SK-N-SH treated with all-trans-retinoic acid at 6 μM for 48 hours (cell line): Measurements from ENCODE around the gene CAST.

Experiments
- ATAC-seq: fragments of 200-7000 bp; cut with Tn5 transposase; 3 replicates; pipeline ENCODE4 v1.9.1; 2020; ENCODE audit warnings: mild to moderate bottlenecking, moderate library complexity
- ARNTL ChIP-seq: fragments of 450-650 bp; formaldehyde crosslinking; IDR thresholded peaks from 2 replicates; pipeline ENCODE4 v1.5.0; 2020; ENCODE audit warnings: low read depth, mild to moderate bottlenecking, moderate library complexity, borderline replicate concordance
- BACH2 ChIP-seq: fragments of 250-450 bp; sonication (Bioruptor Pico); IDR thresholded peaks from 2 replicates; pipeline ENCODE4 v1.9.0; 2021; ENCODE audit warnings: mild to moderate bottlenecking, borderline replicate concordance
- CSDC2 ChIP-seq: fragments of 250-450 bp; sonication (Bioruptor Pico); IDR thresholded peaks from 2 replicates; pipeline ENCODE4 v1.5.0; 2020; ENCODE audit warnings: mild to moderate bottlenecking, moderate library complexity
- ESRRG ChIP-seq: fragments of 250-450 bp; sonication (Bioruptor Pico); IDR thresholded peaks from 2 replicates; pipeline ENCODE4 v1.6.1; 2021; ENCODE audit warnings: mild to moderate bottlenecking
- GLIS3 ChIP-seq: fragments of 250-450 bp; sonication (Bioruptor Pico); IDR thresholded peaks from 2 replicates; pipeline ENCODE4 v1.5.0; 2020; ENCODE audit warnings: mild to moderate bottlenecking, moderate library complexity
- ISL1 ChIP-seq: fragments of 250-450 bp; sonication (Bioruptor Pico); IDR thresholded peaks from 2 replicates; pipeline ENCODE4 v2.1.2; 2022; ENCODE audit warnings: mild to moderate bottlenecking, moderate library complexity
- OSR1 ChIP-seq: fragments of 250-450 bp; sonication (Bioruptor Pico); IDR thresholded peaks from 2 replicates; pipeline ENCODE4 v1.8.0; 2022; ENCODE audit warnings: moderate library complexity, mild to moderate bottlenecking, inconsistent platforms
- PPARA ChIP-seq: fragments of 250-450 bp; sonication (Bioruptor Pico); IDR thresholded peaks from 2 replicates; pipeline ENCODE4 v1.5.0; 2020; ENCODE audit warnings: mild to moderate bottlenecking, borderline replicate concordance
- RARB ChIP-seq: fragments of 250-450 bp; sonication (Bioruptor Pico); IDR thresholded peaks from 2 replicates; pipeline ENCODE4 v1.8.0; 2021; ENCODE audit warnings: mild to moderate bottlenecking, moderate library complexity
- SNAI2 ChIP-seq: fragments of 250-450 bp; sonication (Bioruptor Pico); IDR thresholded peaks from 2 replicates; pipeline ENCODE4 v1.5.0; 2020; ENCODE audit warnings: mild to moderate bottlenecking, moderate library complexity
- TCF4 ChIP-seq: fragments of 250-450 bp; sonication (Bioruptor Pico); IDR thresholded peaks from 2 replicates; pipeline ENCODE4 v1.8.0; 2021; ENCODE audit warnings: mild to moderate bottlenecking, moderate library complexity, borderline replicate concordance
- TOX ChIP-seq: fragments of 250-450 bp; sonication (Bioruptor Pico); IDR thresholded peaks from 2 replicates; pipeline ENCODE4 v1.8.0; 2021; ENCODE audit warnings: mild to moderate bottlenecking, moderate library complexity, borderline replicate concordance
- ZC3H10 ChIP-seq: fragments of 250-450 bp; sonication (Bioruptor Pico); IDR thresholded peaks from 2 replicates; pipeline ENCODE4 v1.5.1; 2021; ENCODE audit warnings: mild to moderate bottlenecking, moderate library complexity
- ZFP3 ChIP-seq: fragments of 250-450 bp; sonication (Bioruptor Pico); IDR thresholded peaks from 2 replicates; pipeline ENCODE4 v1.5.0; 2020; ENCODE audit warnings: mild to moderate bottlenecking, moderate library complexity
- ZNF565 ChIP-seq: fragments of 450-650 bp; formaldehyde crosslinking; conservative IDR thresholded peaks from 2 replicates; pipeline ENCODE4 v1.5.0; 2020; ENCODE audit warnings: low read depth, mild to moderate bottlenecking, moderate library complexity
- ZNF70 ChIP-seq: fragments of 450-650 bp; formaldehyde crosslinking; IDR thresholded peaks from 2 replicates; pipeline ENCODE4 v1.5.0; 2020; ENCODE audit warnings: mild to moderate bottlenecking, moderate library complexity
- TF ChIP-seq, protein P1 (sequence below): fragments of 250-450 bp; sonication (Bioruptor Pico); IDR thresholded peaks from 2 replicates; pipeline ENCODE4 v1.8.0; 2021; ENCODE audit warnings: low read depth, mild to moderate bottlenecking, moderate library complexity, borderline replicate concordance
- TF ChIP-seq, protein P2 (sequence below): fragments of 250-450 bp; sonication (Bioruptor Pico); IDR thresholded peaks from 2 replicates; pipeline ENCODE4 v1.5.1; 2021; ENCODE audit warnings: mild to moderate bottlenecking, moderate library complexity
- TF ChIP-seq, protein P3 (sequence below): fragments of 250-450 bp; sonication (Bioruptor Pico); IDR thresholded peaks from 2 replicates; pipeline ENCODE4 v1.8.0; 2020; ENCODE audit warnings: mild to moderate bottlenecking, moderate library complexity, borderline replicate concordance
- TF ChIP-seq, protein P4 (sequence below): fragments of 250-450 bp; sonication (Bioruptor Pico); IDR thresholded peaks from 2 replicates; pipeline ENCODE4 v1.5.1; 2020; ENCODE audit warnings: low read depth, mild to moderate bottlenecking, moderate library complexity
- TF ChIP-seq, protein P5 (sequence below): fragments of 250-450 bp; sonication (Bioruptor Pico); IDR thresholded peaks from 2 replicates; pipeline ENCODE4 v1.5.0; 2020; ENCODE audit warnings: mild to moderate bottlenecking, moderate library complexity

The CAST gene

GRCh38 chr5:96619946-96620345 lies 42.2 kb upstream of the CAST start:
- TF ChIP-seq ESRRG (CRISPR knock-in tag) (no peak), TOX (CRISPR knock-in tag) (no peak), BACH2 (CRISPR knock-in tag) (no peak), ZFP3 (no peak)
- TF ChIP-seq, protein P1, sequence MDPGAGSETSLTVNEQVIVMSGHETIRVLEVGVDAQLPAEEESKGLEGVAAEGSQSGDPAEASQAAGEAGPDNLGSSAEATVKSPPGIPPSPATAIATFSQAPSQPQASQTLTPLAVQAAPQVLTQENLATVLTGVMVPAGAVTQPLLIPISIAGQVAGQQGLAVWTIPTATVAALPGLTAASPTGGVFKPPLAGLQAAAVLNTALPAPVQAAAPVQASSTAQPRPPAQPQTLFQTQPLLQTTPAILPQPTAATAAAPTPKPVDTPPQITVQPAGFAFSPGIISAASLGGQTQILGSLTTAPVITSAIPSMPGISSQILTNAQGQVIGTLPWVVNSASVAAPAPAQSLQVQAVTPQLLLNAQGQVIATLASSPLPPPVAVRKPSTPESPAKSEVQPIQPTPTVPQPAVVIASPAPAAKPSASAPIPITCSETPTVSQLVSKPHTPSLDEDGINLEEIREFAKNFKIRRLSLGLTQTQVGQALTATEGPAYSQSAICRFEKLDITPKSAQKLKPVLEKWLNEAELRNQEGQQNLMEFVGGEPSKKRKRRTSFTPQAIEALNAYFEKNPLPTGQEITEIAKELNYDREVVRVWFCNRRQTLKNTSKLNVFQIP (CRISPR knock-in tag): no peak
- TF ChIP-seq, all 23 proteins: peak for 0
- no peak for ATAC-seq

GRCh38 chr5:96624596-96624995 lies 37.6 kb upstream of the CAST start:
- ATAC-seq: no peak
- TF ChIP-seq, protein P2, sequence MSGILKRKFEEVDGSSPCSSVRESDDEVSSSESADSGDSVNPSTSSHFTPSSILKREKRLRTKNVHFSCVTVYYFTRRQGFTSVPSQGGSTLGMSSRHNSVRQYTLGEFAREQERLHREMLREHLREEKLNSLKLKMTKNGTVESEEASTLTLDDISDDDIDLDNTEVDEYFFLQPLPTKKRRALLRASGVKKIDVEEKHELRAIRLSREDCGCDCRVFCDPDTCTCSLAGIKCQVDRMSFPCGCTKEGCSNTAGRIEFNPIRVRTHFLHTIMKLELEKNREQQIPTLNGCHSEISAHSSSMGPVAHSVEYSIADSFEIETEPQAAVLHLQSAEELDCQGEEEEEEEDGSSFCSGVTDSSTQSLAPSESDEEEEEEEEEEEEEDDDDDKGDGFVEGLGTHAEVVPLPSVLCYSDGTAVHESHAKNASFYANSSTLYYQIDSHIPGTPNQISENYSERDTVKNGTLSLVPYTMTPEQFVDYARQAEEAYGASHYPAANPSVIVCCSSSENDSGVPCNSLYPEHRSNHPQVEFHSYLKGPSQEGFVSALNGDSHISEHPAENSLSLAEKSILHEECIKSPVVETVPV (CRISPR knock-in tag): no peak
- no peak for TF ChIP-seq TOX (CRISPR knock-in tag)
- TF ChIP-seq RARB (CRISPR knock-in tag): no peak
- TF ChIP-seq GLIS3: no peak
- no peak for TF ChIP-seq TCF4 (CRISPR knock-in tag)
- TF ChIP-seq ISL1 (CRISPR knock-in tag): no peak
- no peak for TF ChIP-seq CSDC2 (CRISPR knock-in tag)

- no peak for ATAC-seq
- TF ChIP-seq PPARA: no peak
- no peak for TF ChIP-seq ZC3H10 (CRISPR knock-in tag)
- TF ChIP-seq, protein P3, sequence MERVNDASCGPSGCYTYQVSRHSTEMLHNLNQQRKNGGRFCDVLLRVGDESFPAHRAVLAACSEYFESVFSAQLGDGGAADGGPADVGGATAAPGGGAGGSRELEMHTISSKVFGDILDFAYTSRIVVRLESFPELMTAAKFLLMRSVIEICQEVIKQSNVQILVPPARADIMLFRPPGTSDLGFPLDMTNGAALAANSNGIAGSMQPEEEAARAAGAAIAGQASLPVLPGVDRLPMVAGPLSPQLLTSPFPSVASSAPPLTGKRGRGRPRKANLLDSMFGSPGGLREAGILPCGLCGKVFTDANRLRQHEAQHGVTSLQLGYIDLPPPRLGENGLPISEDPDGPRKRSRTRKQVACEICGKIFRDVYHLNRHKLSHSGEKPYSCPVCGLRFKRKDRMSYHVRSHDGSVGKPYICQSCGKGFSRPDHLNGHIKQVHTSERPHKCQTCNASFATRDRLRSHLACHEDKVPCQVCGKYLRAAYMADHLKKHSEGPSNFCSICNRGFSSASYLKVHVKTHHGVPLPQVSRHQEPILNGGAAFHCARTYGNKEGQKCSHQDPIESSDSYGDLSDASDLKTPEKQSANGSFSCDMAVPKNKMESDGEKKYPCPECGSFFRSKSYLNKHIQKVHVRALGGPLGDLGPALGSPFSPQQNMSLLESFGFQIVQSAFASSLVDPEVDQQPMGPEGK (CRISPR knock-in tag): no peak
- no peak for TF ChIP-seq SNAI2 (CRISPR knock-in tag)
- no peak for TF ChIP-seq RARB (CRISPR knock-in tag)
- TF ChIP-seq ZNF70: no peak
- TF ChIP-seq ZFP3: no peak
- no peak for TF ChIP-seq ESRRG (CRISPR knock-in tag)
- no peak for TF ChIP-seq ARNTL (CRISPR knock-in tag)
- no peak for TF ChIP-seq ZNF565
- no peak for TF ChIP-seq TCF4 (CRISPR knock-in tag)
- no peak for TF ChIP-seq TOX (CRISPR knock-in tag)
- TF ChIP-seq, protein P4, sequence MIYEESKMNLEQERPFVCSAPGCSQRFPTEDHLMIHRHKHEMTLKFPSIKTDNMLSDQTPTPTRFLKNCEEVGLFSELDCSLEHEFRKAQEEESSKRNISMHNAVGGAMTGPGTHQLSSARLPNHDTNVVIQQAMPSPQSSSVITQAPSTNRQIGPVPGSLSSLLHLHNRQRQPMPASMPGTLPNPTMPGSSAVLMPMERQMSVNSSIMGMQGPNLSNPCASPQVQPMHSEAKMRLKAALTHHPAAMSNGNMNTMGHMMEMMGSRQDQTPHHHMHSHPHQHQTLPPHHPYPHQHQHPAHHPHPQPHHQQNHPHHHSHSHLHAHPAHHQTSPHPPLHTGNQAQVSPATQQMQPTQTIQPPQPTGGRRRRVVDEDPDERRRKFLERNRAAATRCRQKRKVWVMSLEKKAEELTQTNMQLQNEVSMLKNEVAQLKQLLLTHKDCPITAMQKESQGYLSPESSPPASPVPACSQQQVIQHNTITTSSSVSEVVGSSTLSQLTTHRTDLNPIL (CRISPR knock-in tag): no peak
Measured at GRCh38 chr5:96625365-96625764, 36.8 kb upstream of the CAST start.

GRCh38 chr5:96626956-96627355 lies 35.2 kb upstream of the CAST start:
- peak; percentile 48 for ATAC-seq
- TF ChIP-seq ZFP3 (no peak), ARNTL (CRISPR knock-in tag) (no peak), SNAI2 (CRISPR knock-in tag) (no peak), ZC3H10 (CRISPR knock-in tag) (no peak), OSR1 (no peak)
- TF ChIP-seq, protein P5, sequence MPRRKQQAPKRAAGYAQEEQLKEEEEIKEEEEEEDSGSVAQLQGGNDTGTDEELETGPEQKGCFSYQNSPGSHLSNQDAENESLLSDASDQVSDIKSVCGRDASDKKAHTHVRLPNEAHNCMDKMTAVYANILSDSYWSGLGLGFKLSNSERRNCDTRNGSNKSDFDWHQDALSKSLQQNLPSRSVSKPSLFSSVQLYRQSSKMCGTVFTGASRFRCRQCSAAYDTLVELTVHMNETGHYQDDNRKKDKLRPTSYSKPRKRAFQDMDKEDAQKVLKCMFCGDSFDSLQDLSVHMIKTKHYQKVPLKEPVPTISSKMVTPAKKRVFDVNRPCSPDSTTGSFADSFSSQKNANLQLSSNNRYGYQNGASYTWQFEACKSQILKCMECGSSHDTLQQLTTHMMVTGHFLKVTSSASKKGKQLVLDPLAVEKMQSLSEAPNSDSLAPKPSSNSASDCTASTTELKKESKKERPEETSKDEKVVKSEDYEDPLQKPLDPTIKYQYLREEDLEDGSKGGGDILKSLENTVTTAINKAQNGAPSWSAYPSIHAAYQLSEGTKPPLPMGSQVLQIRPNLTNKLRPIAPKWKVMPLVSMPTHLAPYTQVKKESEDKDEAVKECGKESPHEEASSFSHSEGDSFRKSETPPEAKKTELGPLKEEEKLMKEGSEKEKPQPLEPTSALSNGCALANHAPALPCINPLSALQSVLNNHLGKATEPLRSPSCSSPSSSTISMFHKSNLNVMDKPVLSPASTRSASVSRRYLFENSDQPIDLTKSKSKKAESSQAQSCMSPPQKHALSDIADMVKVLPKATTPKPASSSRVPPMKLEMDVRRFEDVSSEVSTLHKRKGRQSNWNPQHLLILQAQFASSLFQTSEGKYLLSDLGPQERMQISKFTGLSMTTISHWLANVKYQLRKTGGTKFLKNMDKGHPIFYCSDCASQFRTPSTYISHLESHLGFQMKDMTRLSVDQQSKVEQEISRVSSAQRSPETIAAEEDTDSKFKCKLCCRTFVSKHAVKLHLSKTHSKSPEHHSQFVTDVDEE (CRISPR knock-in tag): no peak
